NCI-H774 (cell line): Measurements from ENCODE around the gene HIPK2.
"Not testable (repeated sequence)": the region's sequence is repeated elsewhere in the genome, so short reads cannot be mapped to it uniquely, and the experiment has no call there.

ENCODE experiments used
- DNase-seq: peaks from one replicate; lab custom pipeline; 2025; lab: John Stamatoyannopoulos, UW

HIPK2 gene

DNA sequence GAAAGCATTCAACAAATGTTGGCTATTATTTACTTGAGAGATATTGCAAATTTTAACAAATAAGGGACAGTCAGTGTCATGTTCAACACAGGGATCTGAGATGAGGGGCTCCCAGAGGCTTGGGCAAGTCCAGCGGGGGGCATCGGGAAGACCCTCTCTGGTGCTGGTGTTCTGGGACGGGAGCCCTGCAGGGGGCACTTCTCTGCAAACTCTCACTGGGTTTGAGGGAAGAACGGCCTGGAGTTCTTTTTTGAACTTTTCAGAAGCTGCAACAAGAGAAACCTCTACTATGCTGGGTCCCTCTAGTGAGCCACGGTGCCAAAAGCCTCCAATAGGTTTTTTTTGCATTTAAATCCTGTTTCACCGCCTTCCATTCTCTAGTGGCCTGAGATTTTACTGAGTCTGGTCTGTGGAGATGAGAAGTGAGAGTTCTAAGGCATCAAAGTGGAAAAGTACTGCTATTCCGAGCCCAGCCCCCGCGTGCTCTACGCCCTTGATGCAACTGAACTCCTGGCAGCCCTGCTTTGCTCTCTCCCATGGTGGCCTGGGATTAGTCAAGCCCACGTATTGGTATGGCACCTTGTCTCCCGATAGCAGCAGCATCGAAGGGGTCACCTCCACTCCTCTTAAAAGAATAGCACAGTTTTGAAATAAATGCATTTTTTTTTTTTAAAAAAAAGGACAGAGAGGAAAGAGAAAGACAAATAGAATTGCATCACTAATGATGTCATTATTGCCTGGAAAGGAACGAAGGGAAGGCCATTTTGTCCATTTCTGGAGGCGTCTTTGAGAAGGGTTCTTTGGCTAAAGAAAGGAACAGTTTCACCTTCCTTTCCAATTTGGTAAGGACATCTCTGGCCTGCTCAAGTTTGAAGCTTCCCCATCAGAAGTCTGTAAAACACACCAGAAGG lies 210.8 kb downstream of the HIPK2 start:
- no peak for DNase-seq

DNA sequence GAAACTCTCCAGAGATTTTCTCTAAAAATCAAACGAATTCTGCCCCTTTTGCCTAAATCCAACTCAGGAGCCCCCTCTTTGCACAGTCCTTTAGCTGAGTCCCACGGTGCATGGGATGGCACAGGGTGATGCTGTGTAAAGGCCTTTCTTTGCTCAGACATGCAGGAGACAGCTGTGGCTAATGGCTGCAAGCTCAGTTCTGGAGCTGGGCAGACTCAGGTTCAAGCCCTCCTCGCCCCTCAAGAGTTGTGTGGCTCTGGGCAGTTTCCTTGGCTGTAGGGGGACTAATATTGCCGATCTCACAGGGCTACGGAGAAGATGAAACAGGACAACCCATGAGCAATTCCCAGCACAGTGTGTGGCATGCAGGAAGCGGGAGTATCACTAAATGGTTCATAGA lies 211.7 kb downstream of the HIPK2 start:
- DNase-seq: no peak

DNA sequence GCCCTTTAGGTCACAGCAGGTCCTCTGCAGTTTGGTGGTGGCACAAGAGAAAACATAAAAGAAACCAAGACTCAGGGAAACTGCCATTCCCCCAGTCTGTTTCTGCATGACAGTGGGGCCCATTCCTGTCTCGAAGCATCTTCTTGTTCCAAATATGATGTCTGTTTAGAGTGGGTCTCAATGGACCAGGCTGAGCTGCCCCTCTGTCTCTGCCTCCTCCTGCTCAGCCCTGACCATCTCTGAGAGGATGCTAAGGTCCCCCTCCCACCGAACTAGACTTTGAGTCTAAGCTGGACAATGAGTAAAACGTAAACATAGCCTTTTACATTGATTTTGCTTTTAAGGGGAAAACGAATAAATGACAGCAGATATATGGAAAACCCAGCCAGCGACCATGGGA lies 213.9 kb downstream of the HIPK2 start:
- no peak for DNase-seq

DNA sequence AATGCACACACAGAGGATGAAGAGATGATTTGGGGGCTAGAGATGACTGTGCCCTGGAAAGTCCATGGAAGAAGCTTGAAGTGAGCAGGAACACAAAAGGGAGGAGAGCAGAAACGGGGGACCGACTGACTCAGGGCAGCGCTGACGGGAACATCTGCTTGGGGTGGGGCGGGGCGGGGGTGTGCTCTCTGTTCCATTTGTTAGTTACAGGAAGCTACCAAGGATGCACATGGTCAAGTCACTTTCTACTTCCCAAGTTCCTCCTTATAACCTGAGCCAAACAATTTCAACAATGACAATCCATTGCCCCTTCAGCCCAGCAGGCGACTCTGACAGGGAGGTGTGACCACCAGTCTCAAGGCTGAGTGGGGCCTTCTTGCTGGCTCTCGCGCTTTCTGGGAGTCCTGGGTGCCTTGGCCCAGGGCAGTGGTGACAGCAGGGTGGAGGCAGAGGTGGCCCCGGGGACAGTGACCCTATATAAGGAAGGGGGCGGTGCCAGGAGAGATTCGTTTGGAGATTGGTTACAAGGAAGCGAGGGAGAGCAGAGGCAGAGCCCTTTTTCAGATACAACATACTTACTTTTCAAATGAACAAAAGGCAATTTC lies 214.7 kb downstream of the HIPK2 start:
- DNase-seq: no peak

DNA sequence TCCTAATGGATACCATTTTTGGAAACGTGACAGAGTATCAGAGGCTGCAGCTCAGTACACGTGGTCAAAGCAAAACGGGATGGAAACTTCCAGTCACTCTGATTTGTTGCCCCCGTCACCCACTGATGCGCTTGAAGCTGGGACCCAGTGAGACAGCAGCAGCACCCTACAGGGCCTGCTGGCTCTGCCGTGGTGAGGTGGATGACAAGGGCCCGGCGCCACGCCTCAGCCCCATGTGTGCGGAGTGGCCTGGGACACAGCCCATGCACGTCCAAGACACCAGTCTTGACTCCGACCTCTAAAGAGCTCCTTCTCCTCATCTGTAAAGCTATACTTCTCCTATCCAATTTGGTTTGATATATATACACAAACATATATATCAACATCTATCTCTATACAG lies 215.3 kb downstream of the HIPK2 start:
- no peak for DNase-seq

DNA sequence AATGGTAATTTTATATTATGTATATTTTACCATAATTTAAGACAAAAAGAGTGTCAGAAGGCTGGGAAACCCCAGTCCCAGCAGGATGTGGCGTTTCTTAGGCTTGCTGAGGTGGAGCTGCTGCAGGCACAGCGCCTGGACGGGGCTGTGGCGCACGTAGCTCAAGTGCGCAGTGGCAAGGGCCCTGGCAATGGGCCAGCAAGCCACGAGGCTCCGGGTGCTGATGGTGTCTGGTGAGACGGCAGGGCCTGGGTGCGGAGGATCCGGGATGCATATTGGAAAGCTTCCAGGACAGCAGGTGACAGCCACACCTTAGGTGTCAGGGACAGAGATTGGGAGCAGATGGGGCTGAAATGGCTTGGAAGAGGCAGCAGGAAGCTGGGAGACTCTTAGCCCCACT lies 217.1 kb downstream of the HIPK2 start:
- DNase-seq: no peak

DNA sequence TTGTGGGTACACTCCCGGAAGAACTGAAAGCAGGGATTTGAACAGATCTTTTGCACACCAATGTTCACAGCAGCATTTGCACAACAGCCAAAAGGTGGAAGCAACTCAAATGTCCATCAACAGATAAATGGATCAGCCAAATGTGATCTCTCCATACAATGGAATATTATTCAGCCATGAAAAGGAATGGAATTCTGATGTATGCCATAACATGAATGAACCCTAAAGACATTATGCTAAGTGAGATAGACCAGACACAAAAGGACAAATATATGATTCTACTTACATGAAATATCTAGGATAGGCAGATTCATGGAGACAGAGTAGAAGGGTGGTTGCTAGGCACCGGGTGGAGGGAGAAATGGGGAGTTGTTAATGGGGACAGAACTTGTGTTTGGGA lies 217.6 kb downstream of the HIPK2 start:
- DNase-seq: no peak

DNA sequence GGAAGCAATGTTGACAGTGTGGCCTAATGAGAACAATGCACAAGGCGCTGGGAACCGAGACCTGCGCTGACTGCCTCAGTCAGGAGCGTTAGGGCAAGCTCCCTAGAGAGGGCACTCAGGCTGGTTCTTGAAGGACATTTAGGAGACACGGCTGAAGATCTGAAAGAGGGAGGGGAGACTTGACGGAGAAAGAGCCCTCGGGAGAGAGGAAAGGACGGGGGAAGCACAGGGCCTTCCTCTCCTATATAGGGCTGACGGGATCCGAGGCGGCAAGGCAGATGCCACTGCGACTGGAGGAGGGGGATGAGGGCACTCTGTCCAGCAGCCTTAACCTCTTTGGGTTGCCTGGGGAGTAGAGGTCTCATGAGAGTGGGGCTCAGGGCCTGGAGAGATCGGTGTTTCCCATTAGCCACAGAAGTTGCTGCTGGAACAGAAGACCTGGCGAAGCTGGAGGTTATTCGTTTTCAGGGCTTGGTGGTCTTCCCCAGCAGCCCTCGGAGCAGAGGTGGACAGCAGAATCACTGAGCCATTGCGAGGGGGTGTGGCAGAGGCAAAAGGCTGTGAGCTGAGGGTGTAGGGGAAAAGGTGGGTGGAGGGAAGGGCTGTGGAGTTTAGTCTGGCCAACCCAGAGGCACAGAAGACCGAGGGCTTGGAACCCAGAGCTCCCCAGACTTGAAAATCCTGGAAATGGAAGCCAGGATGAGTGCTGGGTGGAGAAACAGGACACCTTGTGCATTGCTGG lies 218.3 kb downstream of the HIPK2 start:
- no peak for DNase-seq

DNA sequence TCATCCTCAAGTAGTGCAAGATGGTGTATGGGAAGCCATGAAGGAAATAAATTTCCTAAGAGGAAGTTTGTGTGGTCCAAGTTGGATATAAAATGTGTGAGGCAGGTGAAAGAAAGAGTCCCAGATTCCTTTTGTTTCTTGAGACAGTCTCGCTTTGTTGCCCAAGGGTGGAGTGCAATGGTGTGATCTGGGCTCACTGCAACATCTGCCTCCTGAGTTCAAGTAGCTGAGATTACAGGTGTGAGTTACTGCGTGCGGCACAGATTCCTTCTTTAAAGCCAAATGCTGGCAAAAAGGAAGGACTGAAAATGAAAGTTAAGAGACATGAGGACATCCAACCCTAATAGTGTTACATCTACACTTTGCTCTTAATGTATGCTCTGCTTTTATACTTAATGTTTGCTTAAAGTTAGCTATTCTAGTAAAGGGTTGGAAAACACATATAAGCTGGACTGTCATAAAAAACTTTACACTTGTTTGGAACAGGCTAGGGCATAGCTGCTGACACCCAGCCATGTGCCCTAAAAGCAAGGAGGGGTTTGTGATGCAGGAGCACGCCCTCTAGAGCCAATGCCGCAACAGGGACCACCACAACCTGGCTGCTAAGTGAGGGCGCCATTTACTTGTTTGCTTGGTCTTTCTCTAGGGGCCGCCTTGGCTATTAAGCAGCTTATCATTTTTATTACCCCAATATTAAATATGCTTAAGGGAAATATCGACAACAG lies 219.8 kb downstream of the HIPK2 start:
- no peak for DNase-seq

DNA sequence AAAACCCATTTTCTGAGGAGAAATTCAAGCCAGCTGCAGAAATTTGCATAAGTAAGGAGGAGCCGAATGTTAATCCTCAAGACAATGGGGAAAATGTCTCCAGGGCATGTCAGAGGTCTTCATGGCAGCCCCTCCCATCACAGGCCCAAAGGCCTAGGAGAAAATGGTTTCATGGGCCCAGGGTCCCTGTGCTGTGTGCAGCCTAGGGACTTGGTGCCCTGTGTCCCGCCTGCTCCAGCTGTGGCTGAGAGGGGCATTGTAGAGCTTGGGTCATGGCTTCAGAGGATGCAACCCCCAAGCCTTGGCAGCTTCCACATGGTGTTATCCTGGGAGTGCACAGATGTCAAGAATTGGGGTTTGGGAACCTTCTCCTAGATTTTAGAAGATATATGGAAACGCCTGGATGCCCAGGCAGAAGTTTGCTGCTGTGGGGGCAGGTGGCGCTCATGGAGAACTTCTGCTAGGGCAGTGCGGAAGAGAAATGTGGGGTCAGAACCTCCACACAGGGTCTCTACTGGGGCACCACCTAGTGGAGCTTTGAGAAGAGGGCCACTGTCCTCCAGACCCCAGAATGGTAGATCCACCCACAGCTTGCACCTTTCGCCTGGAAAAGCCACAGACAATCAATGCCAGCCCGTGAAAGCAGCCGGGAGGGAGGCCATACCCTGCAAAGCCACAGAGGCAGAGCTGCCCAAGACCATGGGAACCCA lies 223.7 kb downstream of the HIPK2 start:
- not testable (repeated sequence) for DNase-seq

DNA sequence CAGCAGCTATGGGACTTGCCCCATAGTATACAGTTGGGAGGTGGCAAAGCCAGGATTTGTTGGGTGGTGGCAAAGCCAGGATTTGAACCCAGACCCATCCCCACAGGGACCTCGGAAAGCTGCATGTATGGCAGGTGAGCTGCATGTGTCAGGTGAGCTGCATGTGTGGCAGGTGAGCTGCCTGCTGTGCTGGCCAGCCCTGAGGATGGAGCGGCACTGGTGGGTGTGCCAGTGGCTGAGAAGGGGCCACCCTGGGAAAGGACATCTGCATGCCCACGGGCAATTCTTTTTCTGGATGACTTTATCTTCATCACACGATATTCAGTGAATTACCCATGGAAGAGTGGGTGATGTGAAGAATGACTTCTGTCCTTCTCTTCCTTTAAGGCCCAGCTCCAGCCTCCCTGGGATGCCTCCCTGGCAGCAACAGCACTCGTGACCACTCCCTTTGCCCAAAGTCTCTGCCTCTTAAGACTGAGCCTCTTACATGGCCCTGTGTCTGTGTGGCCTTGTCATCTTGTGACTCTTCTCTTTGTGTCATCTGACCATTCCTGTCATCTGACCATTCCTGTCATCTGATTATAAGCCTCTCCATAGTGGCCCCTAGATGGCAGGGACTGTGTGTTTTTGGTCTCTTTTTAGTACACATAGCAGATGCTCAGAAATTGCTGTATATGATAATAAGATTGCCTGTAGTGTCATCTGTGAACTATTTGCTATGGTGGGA lies 229.3 kb downstream of the HIPK2 start:
- DNase-seq: no peak

DNA sequence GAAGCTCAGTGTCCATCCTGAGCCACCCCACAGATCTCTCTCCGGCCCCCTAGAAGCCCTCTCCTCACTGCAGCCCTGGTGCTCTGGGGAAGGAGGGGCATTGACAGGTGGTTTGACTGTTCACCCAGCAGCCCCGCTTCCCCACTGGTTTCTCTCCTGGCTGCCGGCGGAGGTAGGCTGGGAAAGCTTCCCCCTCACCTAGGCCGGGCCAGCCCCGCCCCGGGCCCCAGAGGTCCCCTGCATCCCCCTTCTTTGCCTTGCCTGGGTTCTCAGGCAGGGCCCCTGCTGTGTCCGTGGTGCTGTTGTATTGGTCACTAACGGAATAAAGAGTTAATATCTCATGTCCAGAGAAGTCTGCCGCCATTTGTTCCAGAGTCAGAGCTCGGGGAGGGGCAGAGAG lies 233.2 kb downstream of the HIPK2 start:
- DNase-seq: no peak

DNA sequence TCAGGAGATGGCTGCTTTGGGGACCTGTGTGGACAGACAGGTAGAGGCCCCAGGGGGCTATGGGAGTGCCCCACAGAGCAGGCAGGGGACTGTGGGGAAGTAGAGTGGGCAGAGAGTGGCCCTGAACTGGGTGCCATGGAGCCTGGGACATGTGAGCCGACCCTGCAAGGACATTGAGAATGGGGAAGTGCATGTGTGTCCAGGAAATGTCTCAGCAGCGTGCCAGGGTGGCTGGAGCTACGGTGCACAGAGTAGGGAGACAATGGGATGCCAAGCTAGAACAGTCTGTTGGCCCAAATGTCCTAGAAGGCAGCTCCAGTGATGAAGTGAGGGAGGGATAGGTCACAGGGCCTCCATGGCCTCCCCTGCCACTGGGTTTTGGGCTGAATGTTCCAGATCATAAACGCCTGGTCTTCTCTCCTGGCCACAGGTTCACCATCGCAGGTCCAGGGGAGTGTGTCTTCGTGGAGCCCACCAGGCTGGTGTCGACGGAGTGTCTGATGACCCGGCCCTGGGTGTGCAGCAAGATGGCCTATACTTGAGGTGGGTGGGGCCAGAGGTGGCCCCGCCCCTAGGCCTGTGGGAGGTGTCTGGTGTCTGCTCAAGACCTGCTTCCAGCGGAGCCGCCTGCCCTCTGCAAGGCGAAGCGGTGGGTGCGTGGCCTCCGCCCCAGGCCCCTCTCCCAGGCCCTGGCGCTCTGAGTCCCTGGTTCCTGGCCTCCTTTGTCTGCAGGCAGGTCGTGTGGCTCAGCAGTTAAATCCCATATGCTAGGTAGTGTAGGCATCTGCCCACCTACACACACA lies 233.8 kb downstream of the HIPK2 start:
- DNase-seq: no peak

DNA sequence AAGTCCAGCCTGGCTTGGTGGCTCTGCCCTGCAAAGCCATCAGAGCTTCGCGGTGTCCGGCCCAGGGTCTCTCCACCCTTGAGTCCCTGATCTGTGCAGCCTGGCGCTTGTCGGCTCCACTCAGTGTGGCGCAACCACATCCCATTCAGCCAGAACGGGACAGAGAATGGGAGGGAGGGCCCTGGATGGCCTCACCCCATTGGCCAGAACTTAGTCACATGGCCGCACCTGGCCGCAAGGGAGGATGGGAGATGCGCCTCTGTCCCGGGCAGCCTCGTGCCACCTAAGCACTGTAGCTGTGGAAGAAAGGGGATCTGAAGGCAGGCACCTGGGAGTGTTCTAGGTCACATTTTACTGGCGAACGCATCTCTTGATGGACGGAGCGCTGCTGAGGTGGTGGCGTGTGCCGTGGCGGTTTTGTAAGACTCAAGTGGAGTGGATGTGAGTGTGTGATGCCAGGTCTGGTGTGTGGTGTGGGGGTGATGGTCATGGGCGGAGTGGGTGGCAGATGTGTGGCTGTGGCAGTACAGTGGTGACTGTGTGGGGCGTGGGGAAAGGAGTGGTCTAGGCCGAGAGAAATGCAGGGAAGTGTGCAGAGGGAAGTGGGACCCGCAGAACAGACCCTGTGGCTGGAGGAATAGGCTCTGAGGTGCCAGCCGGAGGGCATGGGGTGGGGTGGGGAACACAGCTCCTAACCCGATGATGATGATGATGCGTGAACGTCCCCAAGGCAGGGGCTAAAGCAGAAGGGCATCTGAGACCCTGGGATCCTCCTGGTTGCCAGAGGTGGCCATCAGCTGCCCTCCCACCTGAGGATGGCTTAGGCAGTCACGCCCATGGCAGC lies 235.3 kb downstream of the HIPK2 start:
- DNase-seq: no peak

DNA sequence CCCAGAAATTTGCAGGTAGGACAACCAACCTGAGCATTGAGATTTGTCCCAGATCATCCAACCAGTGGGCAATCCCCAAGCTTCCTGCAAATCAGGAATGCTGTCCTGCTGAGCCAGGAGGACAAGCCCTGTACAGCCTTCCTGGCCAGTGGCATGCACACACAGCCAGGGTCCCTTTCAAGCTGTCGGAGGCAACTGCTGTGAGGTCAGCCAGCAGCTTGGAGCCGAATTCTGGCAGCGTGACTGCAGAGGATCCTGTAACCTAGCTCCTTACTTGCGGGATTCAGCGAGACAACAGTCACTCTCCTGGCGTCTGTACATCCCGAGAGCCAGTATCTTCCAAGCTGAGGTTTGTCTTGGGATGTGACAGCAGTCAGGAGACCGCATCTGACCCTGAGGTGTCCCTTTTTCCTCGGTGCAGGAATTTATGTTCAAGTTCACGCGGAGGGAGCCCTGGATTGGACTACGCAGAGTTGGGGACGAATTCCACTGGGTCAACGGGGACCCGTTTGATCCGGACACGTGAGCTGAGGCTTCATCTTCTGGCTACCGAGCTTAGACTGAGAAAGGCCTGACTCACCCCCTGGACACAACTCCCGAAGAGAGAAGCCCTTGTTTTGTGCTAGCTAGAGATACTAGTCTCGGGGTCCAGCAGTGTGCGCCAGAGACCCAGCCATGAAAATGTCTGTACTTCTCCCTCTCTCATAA lies 236.0 kb downstream of the HIPK2 start:
- DNase-seq: no peak

DNA sequence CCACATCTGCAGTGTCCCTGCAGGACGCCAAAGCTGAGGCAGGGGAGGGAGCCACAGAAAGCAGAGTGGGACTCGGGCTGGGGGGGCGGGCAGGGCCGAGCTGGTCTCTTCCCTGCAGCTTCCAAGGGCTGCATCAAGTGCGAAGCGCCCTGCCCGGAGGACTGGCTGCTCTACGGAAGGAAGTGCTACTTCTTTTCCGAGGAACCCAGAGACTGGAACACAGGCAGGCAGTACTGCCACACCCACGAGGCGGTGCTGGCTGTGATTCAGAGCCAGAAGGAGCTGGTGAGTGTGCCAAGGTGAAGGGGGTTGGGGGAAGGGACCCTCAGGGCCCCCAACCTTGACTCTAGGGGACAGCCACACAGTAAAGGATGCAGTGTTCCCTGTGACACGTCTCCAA lies 237.6 kb downstream of the HIPK2 start:
- DNase-seq: no peak

DNA sequence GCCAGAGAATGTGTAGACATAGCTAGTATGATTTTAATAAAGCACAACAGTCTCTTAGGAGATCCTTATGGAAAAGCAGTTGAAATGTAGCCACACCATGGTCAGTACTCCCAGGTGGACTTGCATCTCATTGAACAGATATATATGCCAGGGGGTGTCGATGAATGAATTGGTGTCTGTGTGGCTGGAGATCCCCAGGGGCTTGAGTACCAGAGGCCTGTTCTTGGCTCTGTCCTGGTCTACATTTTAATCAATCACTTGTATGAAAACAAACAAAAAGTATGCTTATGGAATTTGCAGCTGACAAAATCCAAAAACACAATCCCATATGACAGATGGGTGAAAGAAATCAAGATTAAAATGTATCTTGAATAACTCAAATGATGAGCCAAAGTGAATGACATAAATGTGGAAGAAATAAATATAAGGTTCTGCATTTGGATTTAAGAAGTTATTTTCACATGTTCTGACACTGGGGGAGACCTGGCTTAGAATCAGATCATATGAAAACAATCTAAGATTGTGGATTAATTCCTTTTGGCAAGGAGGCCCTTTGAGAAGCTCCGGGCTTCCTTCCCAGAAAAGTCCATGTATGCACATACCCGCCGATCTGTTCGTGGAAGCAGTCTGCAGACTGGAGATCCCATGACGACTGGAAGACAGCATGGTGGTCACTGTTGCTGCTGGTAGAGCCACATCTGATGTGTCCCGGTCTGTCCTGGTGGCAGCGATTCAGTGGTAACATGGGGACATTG lies 238.7 kb downstream of the HIPK2 start:
- DNase-seq: no peak

DNA sequence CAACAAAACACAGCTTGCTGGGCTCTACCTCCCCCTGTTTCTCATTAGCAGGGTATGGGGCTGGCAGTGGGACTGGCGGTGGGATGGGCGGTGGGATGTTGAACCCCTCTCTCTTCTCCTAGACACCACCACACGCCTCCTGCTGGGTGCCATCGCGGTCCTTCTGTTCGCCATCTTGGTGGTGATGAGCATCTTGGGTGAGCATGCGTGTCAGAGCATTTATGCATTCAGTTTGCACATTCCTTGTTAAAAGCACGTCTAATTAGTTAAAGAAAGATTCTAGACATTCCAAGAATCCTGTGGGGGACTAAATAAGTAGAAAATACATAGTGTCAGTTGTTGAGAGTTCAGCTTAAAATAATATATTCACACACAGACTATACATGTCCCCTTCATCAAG lies 241.6 kb downstream of the HIPK2 start:
- no peak for DNase-seq
